IMR-90 (cell line): ENCODE data around the gene TRIO. TPM values are rescaled to one million over a fixed set of nuclear protein-coding genes. Genes with fewer than 3 reads are reported as not detected.

Source experiments
- ATAC-seq: fragments of 200-7000 bp; cut with Tn5 transposase; 2 replicates; pipeline ENCODE4 v1.9.1; 2020; ENCODE audit warnings: low read depth, mild to moderate bottlenecking, moderate library complexity
- BruUV-seq: library from RNA; stranded (reverse); fragments of 400-500 nt; replicated peaks from 2 replicates; lab custom pipeline; 2021; lab: Mats Ljungman, UMichigan
- CTCF ChIA-PET: fragments of 300-600 bp; formaldehyde crosslinking; extraction: SDS; loops from one replicate; lab custom pipeline; 2021; ENCODE audit warnings: antibody characterized with exemption; lab: Yijun Ruan, JAX
- POLR2A ChIA-PET: fragments of 300-600 bp; sonication (Branson Sonifier 250); formaldehyde crosslinking; loops from one replicate; lab custom pipeline; 2022; ENCODE audit warnings: antibody characterized with exemption; ENCODE audit not compliant: unreplicated experiment; lab: Charles Lee
- DNase-seq: peaks from one replicate; pipeline ENCODE4 v3.0.0; 2013
- H2AFZ ChIP-seq: replicated peaks from 2 replicates; pipeline ENCODE3; 2013; ENCODE audit warnings: low read length, mild to moderate bottlenecking; ENCODE audit not compliant: poor library complexity
- H2AK5ac ChIP-seq: 2 replicates; pipeline ENCODE4 v1.6.1; 2013; ENCODE audit warnings: low read depth, low read length, inconsistent platforms
- H2AK9ac ChIP-seq: replicated peaks from 2 replicates; pipeline ENCODE3; 2013; ENCODE audit warnings: mild to moderate bottlenecking, low read depth, low read length, moderate library complexity; ENCODE audit not compliant: poor library complexity
- H2BK120ac ChIP-seq: 2 replicates; pipeline ENCODE4 v1.6.1; 2013; ENCODE audit warnings: low read depth, low read length, inconsistent platforms
- H2BK15ac ChIP-seq: 3 replicates; pipeline ENCODE4 v1.6.1; 2013; ENCODE audit warnings: low read depth, low read length, inconsistent platforms
- H2BK20ac ChIP-seq: 2 replicates; pipeline ENCODE4 v1.6.1; 2013; ENCODE audit warnings: low read depth, mild to moderate bottlenecking, inconsistent platforms, low read length, moderate library complexity
- H2BK5ac ChIP-seq: 2 replicates; pipeline ENCODE4 v1.6.1; 2013; ENCODE audit warnings: mild to moderate bottlenecking, low read depth, low read length, inconsistent platforms; ENCODE audit not compliant: poor library complexity, severe bottlenecking
- H3K14ac ChIP-seq: replicated peaks from 2 replicates; pipeline ENCODE4 v1.6.1; 2013; ENCODE audit warnings: low read depth, low read length, inconsistent platforms
- H3K18ac ChIP-seq: 2 replicates; pipeline ENCODE4 v1.6.1; 2013; ENCODE audit warnings: low read depth, low read length, control low read depth
- H3K23ac ChIP-seq: 2 replicates; pipeline ENCODE4 v1.6.1; 2013; ENCODE audit warnings: low read depth, low read length, inconsistent platforms
- H3K27ac ChIP-seq: 2 replicates; pipeline ENCODE4 v1.5.1; 2013; ENCODE audit warnings: mild to moderate bottlenecking, control low read depth, low read length; ENCODE audit not compliant: insufficient read depth
- H3K27me3 ChIP-seq: 2 replicates; pipeline ENCODE4 v1.6.1; 2013; ENCODE audit warnings: low read length; ENCODE audit not compliant: control insufficient read depth, insufficient read depth
- H3K36me3 ChIP-seq: 2 replicates; pipeline ENCODE4 v1.6.1; 2013; ENCODE audit warnings: low read length, mixed read lengths; ENCODE audit not compliant: control insufficient read depth, insufficient read depth
- H3K4ac ChIP-seq: 2 replicates; pipeline ENCODE4 v1.6.1; 2013; ENCODE audit warnings: low read depth, low read length, inconsistent platforms
- H3K4me1 ChIP-seq: 2 replicates; pipeline ENCODE4 v1.6.1; 2013; ENCODE audit warnings: low read length, mixed read lengths; ENCODE audit not compliant: control insufficient read depth, insufficient read depth
- H3K4me2 ChIP-seq: 2 replicates; pipeline ENCODE4 v1.6.1; 2013; ENCODE audit warnings: low read depth, mild to moderate bottlenecking, control low read depth, low read length, moderate library complexity
- H3K4me3 ChIP-seq: 2 replicates; pipeline ENCODE4 v1.5.1; 2013; ENCODE audit warnings: low read depth, mild to moderate bottlenecking, control low read depth, low read length, moderate library complexity; ENCODE audit not compliant: insufficient read depth
- H3K56ac ChIP-seq: 2 replicates; pipeline ENCODE4 v1.6.1; 2013; ENCODE audit warnings: low read length, inconsistent platforms; ENCODE audit not compliant: insufficient read depth; ENCODE audit errors: extremely low read depth
- H3K79me1 ChIP-seq, 2 experiments: 2 replicates each; pipeline ENCODE4 v1.6.1; 2013; ENCODE audit warnings: low read length in 2 of 2, inconsistent platforms in 1 of 2, low read depth in 1 of 2
- H3K9ac ChIP-seq: 2 replicates; pipeline ENCODE4 v1.6.1; 2013; ENCODE audit warnings: low read depth, low read length, control low read depth
- H3K9me1 ChIP-seq: 2 replicates; pipeline ENCODE4 v1.6.1; 2013; ENCODE audit warnings: low read length, inconsistent platforms; ENCODE audit not compliant: insufficient read depth
- H3K9me3 ChIP-seq: 2 replicates; pipeline ENCODE4 v1.6.1; 2013; ENCODE audit warnings: low read length; ENCODE audit not compliant: control insufficient read depth, insufficient read depth
- H4K20me1 ChIP-seq: 2 replicates; pipeline ENCODE4 v1.6.1; 2013; ENCODE audit warnings: low read length, inconsistent platforms; ENCODE audit not compliant: insufficient read depth
- H4K5ac ChIP-seq: 2 replicates; pipeline ENCODE4 v1.6.1; 2013; ENCODE audit warnings: mild to moderate bottlenecking, low read depth, low read length, control low read depth
- H4K8ac ChIP-seq, 2 experiments: 2 replicates each; pipeline ENCODE4 v1.6.1; 2013; ENCODE audit warnings: low read depth in 2 of 2, low read length in 2 of 2, control low read depth in 1 of 2, inconsistent platforms in 1 of 2
- H4K91ac ChIP-seq: 2 replicates; pipeline ENCODE4 v1.6.1; 2013; ENCODE audit warnings: low read depth, low read length, inconsistent platforms; ENCODE audit not compliant: insufficient read depth
- CEBPB ChIP-seq: IDR thresholded peaks from 2 replicates; pipeline ENCODE4 v1.6.1; 2012; ENCODE audit warnings: low read depth, low read length, improper control_type of control experiment
- WGBS, 2 experiments: methylation state at CpG; one replicate each; pipeline versions ENCODE4 v1.1.5 to v1.1.7; 2013; ENCODE audit warnings: missing lambda C conversion rate in 2 of 2; ENCODE audit not compliant: insufficient read length in 1 of 2; ENCODE audit errors: extremely low coverage in 2 of 2; 5-methylcytosine and 5-hydroxymethylcytosine counted together
- dilution Hi-C: fragments of 300-500 bp; cut with HindIII; formaldehyde crosslinking; loops from one replicate; pipeline ENCODE4 v1.14.3; 2018; ENCODE audit warnings: low sequenced_read_pairs; ENCODE audit not compliant: unreplicated experiment
- in situ Hi-C: fragments of 300-500 bp; cut with MboI; formaldehyde crosslinking; loops from 3 replicates; pipeline ENCODE4 v1.14.3; 2019; ENCODE audit warnings: low sequenced_read_pairs, inconsistent platforms, mixed read lengths
- intact Hi-C: fragments of 100-400 bp; cut with micrococcal nuclease; formaldehyde crosslinking; loops from 2 replicates; pipeline ENCODE4 v1.10.0; 2022
- polyA plus RNA-seq, 3 experiments: library from polyadenylated mRNA; depleted of rRNA; stranded (reverse); fragments of >200 nt; gene quantifications; 2 replicates each; pipeline ENCODE4 v1.2.3, GENCODE V29; 2012; ENCODE audit warnings: low replicate concordance in 1 of 3
- total RNA-seq: library from RNA; depleted of rRNA; stranded (reverse); fragments of >200 nt; gene quantifications from 2 replicates; pipeline ENCODE4 v1.2.3, GENCODE V29; 2012

TRIO gene
- total and polyA plus RNA-seq, 2 of the 4 experiments (the other 2 are of a cell fraction): 206 to 522 TPM

DNA sequence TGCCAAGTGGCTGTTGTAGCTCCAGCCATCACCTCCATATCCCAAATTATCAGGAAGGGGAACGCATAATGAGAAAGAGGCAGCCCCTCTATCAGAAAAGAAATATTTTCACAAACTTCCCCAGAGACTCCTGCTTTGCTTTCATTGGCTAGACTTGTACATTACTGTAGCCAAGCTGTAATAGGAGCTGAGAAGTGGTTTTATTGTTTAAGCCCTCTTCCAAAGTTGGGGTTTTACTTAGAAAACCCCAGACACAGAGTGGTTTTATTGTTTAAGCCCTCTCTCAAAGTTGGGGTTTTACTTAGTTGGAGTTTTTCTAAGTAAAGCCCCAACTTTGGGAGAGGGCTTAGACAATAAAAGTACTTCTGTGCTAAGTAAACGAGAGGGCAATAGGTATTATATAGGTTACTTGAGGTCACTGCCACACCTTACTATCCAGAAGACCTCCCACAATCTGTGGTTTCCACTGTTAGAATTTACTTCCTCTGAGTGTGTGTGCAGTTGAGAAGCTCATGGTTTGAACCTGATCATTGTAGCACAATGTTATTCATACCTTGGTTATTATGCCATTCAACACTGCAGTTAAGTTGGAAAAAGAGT, 222.8 kb downstream of the TRIO start:
- peak overlapping the region in 1 of 2 experiments; percentile 16; a peak in 1 of 4 replicates for H4K8ac ChIP-seq

More for the DNA sequence above, 222.8 kb downstream of the TRIO start:
- TF ChIP-seq CEBPB: no peak
- intact Hi-C loops (no loop called here), dilution Hi-C loops (no loop called here), in situ Hi-C loops (no loop called here)
- Histone ChIP-seq H3K23ac (no peak overlapping the region), H2BK20ac (no peak overlapping the region), H4K20me1 (peaks cover 77% of the 10 kb centered on the region), H3K36me3 (peaks cover 74% of the 10 kb centered on the region), H4K91ac (no peak overlapping the region), H3K79me1 (peaks cover 66 to 80% of the 10 kb centered on the region in 2 experiments), H3K9me1 (peaks cover 4% of the 10 kb centered on the region; the same call in 1 of the 2 replicates), H3K4me1 (peaks cover 2% of the 10 kb centered on the region; the same call in 1 of the 2 replicates), H2AFZ (no peak overlapping the region), H3K4ac (no peak overlapping the region), H2BK120ac (no peak overlapping the region), H3K56ac (no peak overlapping the region), H2BK5ac (no peak overlapping the region), H3K27me3 (no peaks in the 10 kb centered on the region), H2BK15ac (no peak overlapping the region), H2AK5ac (no peak overlapping the region), H3K27ac (no peak overlapping the region), H2AK9ac (no peak overlapping the region), H3K4me2 (no peak overlapping the region), H3K9me3 (no peaks in the 10 kb centered on the region), H3K18ac (no peak overlapping the region), H3K14ac (no peak overlapping the region), H3K4me3 (no peak overlapping the region), H4K5ac (no peak overlapping the region), H3K9ac (no peak overlapping the region)
- BruUV-seq: no TSS peak
- ATAC-seq: no peak
- CTCF ChIA-PET: interaction anchor here (1.5 kb wide), 1 partner anchor 14 kb away, joined by 5 read pairs; no protein-coding TSS in a partner anchor
- POLR2A ChIA-PET: no interaction called here
- WGBS, 2 experiments: no CpG with 5 or more reads among the region's 2 CpGs
- DNase-seq: no peak
